H1 (cell line): ENCODE measurements around the gene PDE4D. TPM values are rescaled to one million over a fixed set of nuclear protein-coding genes. Genes with fewer than 3 reads are reported as not detected.

ENCODE experiments used
- CTCF ChIA-PET: fragments of 300-600 bp; sonication (Branson Sonifier 250); formaldehyde crosslinking; loops from one replicate; lab custom pipeline; 2021; ENCODE audit not compliant: partially characterized antibody; lab: Charles Lee
- POLR2A ChIA-PET: fragments of 300-600 bp; sonication (Branson Sonifier 250); formaldehyde crosslinking; loops from one replicate; lab custom pipeline; 2021; ENCODE audit warnings: inconsistent platforms; ENCODE audit not compliant: partially characterized antibody; lab: Charles Lee
- DNase-seq, 2 experiments: peaks; one replicate each; pipeline versions ENCODE4 v3.0.0 to v3.0.0-alpha.2; 2010 to 2022; ENCODE audit warnings: low spot score in 2 of 2, low read depth in 1 of 2, mixed read lengths in 1 of 2
- FAIRE-seq: peaks from 2 replicates; lab custom pipeline; 2011; peaks lifted over from hg19 to GRCh38; lab: Jason Lieb, UNC
- H2AFZ ChIP-seq: 2 replicates; pipeline ENCODE4 v1.8.1; 2012; ENCODE audit warnings: low read length, inconsistent platforms
- H2AK5ac ChIP-seq: 2 replicates; pipeline ENCODE4 v1.6.1; 2013; ENCODE audit warnings: low read depth, low read length
- H2BK120ac ChIP-seq: replicated peaks from 2 replicates; pipeline ENCODE3; 2013; ENCODE audit warnings: low read depth, low read length, inconsistent platforms
- H2BK12ac ChIP-seq: 2 replicates; pipeline ENCODE4 v1.6.1; 2013; ENCODE audit warnings: low read depth, low read length
- H2BK15ac ChIP-seq: 2 replicates; pipeline ENCODE4 v1.6.1; 2013; ENCODE audit warnings: low read length
- H2BK20ac ChIP-seq: 2 replicates; pipeline ENCODE4 v1.6.1; 2013; ENCODE audit warnings: low read length
- H2BK5ac ChIP-seq: 2 replicates; pipeline ENCODE4 v1.6.1; 2013; ENCODE audit warnings: low read depth, low read length
- H3K14ac ChIP-seq: 2 replicates; pipeline ENCODE4 v1.6.1; 2013; ENCODE audit warnings: inconsistent platforms; ENCODE audit not compliant: insufficient read length
- H3K18ac ChIP-seq: 2 replicates; pipeline ENCODE4 v1.6.1; 2013; ENCODE audit warnings: low read length; ENCODE audit errors: extremely low read depth
- H3K23ac ChIP-seq: 2 replicates; pipeline ENCODE4 v1.6.1; 2013; ENCODE audit warnings: inconsistent platforms; ENCODE audit not compliant: insufficient read length
- H3K23me2 ChIP-seq: 2 replicates; pipeline ENCODE4 v1.6.1; 2013; ENCODE audit warnings: low read depth, low read length
- H3K27ac ChIP-seq: 2 replicates; pipeline ENCODE4 v1.6.1; 2011; ENCODE audit warnings: low read depth, low read length, inconsistent platforms
- H3K27me3 ChIP-seq, 4 experiments: replicated peaks in 1 of 4; 1 replicate in 1 of 4; 2 replicates in 3 of 4; pipeline versions ENCODE4 v1.6.1 to v1.8.1; 2011 to 2013; ENCODE audit warnings: low read length in 3 of 4, mild to moderate bottlenecking in 3 of 4, inconsistent platforms in 2 of 4, mixed read lengths in 2 of 4, moderate library complexity in 1 of 4; ENCODE audit not compliant: control insufficient read depth in 3 of 4, insufficient read depth in 3 of 4; ENCODE audit errors: extremely low read depth in 1 of 4
- H3K36me3 ChIP-seq, 4 experiments: 2 replicates each; pipeline versions ENCODE4 v1.6.1 to v1.8.1; 2011 to 2013; ENCODE audit warnings: mild to moderate bottlenecking in 4 of 4, low read length in 3 of 4, moderate library complexity in 2 of 4, control low read depth in 1 of 4, inconsistent platforms in 1 of 4; ENCODE audit not compliant: insufficient read depth in 4 of 4, control insufficient read depth in 2 of 4
- H3K4ac ChIP-seq: replicated peaks from 2 replicates; pipeline ENCODE3; 2013; ENCODE audit warnings: low read length, low read depth, mixed read lengths, inconsistent platforms; ENCODE audit not compliant: insufficient read length
- H3K4me1 ChIP-seq, 4 experiments: replicated peaks in 1 of 4; 1 replicate in 1 of 4; 2 replicates in 3 of 4; pipeline versions ENCODE4 v1.6.1 to v1.8.1; 2011 to 2013; ENCODE audit warnings: low read length in 3 of 4, inconsistent platforms in 2 of 4, mixed read lengths in 1 of 4; ENCODE audit not compliant: insufficient read depth in 4 of 4, control insufficient read depth in 3 of 4
- H3K4me2 ChIP-seq, 2 experiments: 2 replicates each; pipeline versions ENCODE4 v1.6.1 to v1.8.1; 2011 to 2013; ENCODE audit warnings: low read depth in 2 of 2, low read length in 2 of 2, control low read depth in 1 of 2, inconsistent platforms in 1 of 2, mild to moderate bottlenecking in 1 of 2; ENCODE audit not compliant: insufficient read depth in 1 of 2
- H3K4me3 ChIP-seq, 4 experiments: fragments of 200-600, 300-600 bp in 1 of 4; sonication (generic), shearing (Covaris generic), sonication (Bioruptor Twin) in 1 of 4; 2 replicates each; pipeline versions ENCODE4 v1.5.1 to v1.8.1; 2011 to 2016; ENCODE audit warnings: low read length in 4 of 4, low read depth in 3 of 4, control low read depth in 2 of 4, inconsistent platforms in 2 of 4, mild to moderate bottlenecking in 2 of 4, mixed read lengths in 1 of 4, moderate library complexity in 1 of 4; ENCODE audit not compliant: insufficient read depth in 2 of 4; ENCODE audit errors: extremely low read depth in 1 of 4
- H3K56ac ChIP-seq: replicated peaks from 2 replicates; pipeline ENCODE3; 2013; ENCODE audit warnings: low read depth, mild to moderate bottlenecking, mixed read lengths, low read length, inconsistent platforms; ENCODE audit not compliant: insufficient read length
- H3K79me1 ChIP-seq: 2 replicates; pipeline ENCODE4 v1.6.1; 2013; ENCODE audit warnings: low read depth, low read length, control low read depth
- H3K79me2 ChIP-seq, 2 experiments: 2 replicates each; pipeline versions ENCODE4 v1.6.1 to v1.8.1; 2012 to 2013; ENCODE audit warnings: low read length in 2 of 2, mild to moderate bottlenecking in 2 of 2, inconsistent platforms in 1 of 2; ENCODE audit not compliant: insufficient read depth in 2 of 2, control insufficient read depth in 1 of 2
- H3K9ac ChIP-seq, 4 experiments: replicated peaks in 1 of 4; 1 replicate in 1 of 4; 2 replicates in 3 of 4; pipeline versions ENCODE4 v1.6.1 to v1.8.1; 2011 to 2013; ENCODE audit warnings: low read depth in 3 of 4, low read length in 3 of 4, control low read depth in 2 of 4, mild to moderate bottlenecking in 2 of 4, moderate library complexity in 2 of 4, inconsistent platforms in 1 of 4; ENCODE audit errors: extremely low read depth in 1 of 4
- H3K9me3 ChIP-seq, 2 experiments: 2 replicates each; pipeline versions ENCODE4 v1.6.1 to v1.8.1; 2012 to 2013; ENCODE audit warnings: mild to moderate bottlenecking in 2 of 2, moderate library complexity in 2 of 2, control low read depth in 1 of 2, inconsistent platforms in 1 of 2, low read depth in 1 of 2, low read length in 1 of 2, mixed read lengths in 1 of 2; ENCODE audit not compliant: insufficient read depth in 2 of 2
- H4K20me1 ChIP-seq, 2 experiments: replicated peaks in 1 of 2; 2 replicates each; pipeline versions ENCODE3 to v1.8.1; 2011 to 2013; ENCODE audit warnings: inconsistent platforms in 2 of 2, low read length in 2 of 2, mild to moderate bottlenecking in 1 of 2; ENCODE audit not compliant: insufficient read depth in 2 of 2, control insufficient read depth in 1 of 2
- H4K5ac ChIP-seq: 2 replicates; pipeline ENCODE4 v1.6.1; 2013; ENCODE audit warnings: low read length, low read depth, mixed read lengths, inconsistent platforms; ENCODE audit not compliant: insufficient read length
- H4K8ac ChIP-seq: 2 replicates; pipeline ENCODE4 v1.8.0; 2013; ENCODE audit warnings: mild to moderate bottlenecking, moderate library complexity, low read length, inconsistent platforms; ENCODE audit not compliant: insufficient read depth; ENCODE audit errors: extremely low read depth
- H4K91ac ChIP-seq: replicated peaks from 2 replicates; pipeline ENCODE3; 2013; ENCODE audit warnings: low read length, mixed read lengths, inconsistent platforms; ENCODE audit not compliant: insufficient read length
- E2F6 ChIP-seq: IDR thresholded peaks from 2 replicates; pipeline ENCODE4 v1.6.1; 2012; ENCODE audit warnings: inconsistent platforms
- JUN ChIP-seq: IDR thresholded peaks from 2 replicates; pipeline ENCODE4 v1.6.1; 2011; ENCODE audit warnings: low read depth, mild to moderate bottlenecking, improper control_type of control experiment, low read length
- KDM5A ChIP-seq: fragments of 200-600 bp; IDR thresholded peaks from 2 replicates; pipeline ENCODE4 v1.7.1; 2012; ENCODE audit warnings: mild to moderate bottlenecking, low read length, inconsistent platforms, mixed read lengths
- RAD21 ChIP-seq, 2 experiments: IDR thresholded peaks in 1 of 2; conservative IDR thresholded peaks in 1 of 2; 2 replicates each; pipeline ENCODE4 v1.6.1; 2011; ENCODE audit warnings: low read depth in 2 of 2, low read length in 2 of 2, improper control_type of control experiment in 1 of 2, inconsistent platforms in 1 of 2, mild to moderate bottlenecking in 1 of 2, moderate library complexity in 1 of 2
- SAP30 ChIP-seq: fragments of 300-600 bp; sonication (generic); IDR thresholded peaks from 2 replicates; pipeline ENCODE4 v1.7.1; 2012; ENCODE audit warnings: low read length, moderate library complexity, mild to moderate bottlenecking, inconsistent platforms; ENCODE audit not compliant: insufficient read depth, insufficient replicate concordance
- SP2 ChIP-seq: IDR thresholded peaks from 2 replicates; pipeline ENCODE4 v1.6.1; 2012; ENCODE audit warnings: mild to moderate bottlenecking, low read length, inconsistent platforms
- SUZ12 ChIP-seq: fragments of 200-600 bp; sonication (generic); IDR thresholded peaks from 2 replicates; pipeline ENCODE4 v1.6.1; 2012; ENCODE audit warnings: mild to moderate bottlenecking, inconsistent platforms, low read length, moderate library complexity, mixed read lengths
- TBP ChIP-seq: IDR thresholded peaks from 2 replicates; pipeline ENCODE4 v1.6.1; 2011; ENCODE audit warnings: low read depth, low read length, improper control_type of control experiment
- polyA plus RNA-seq, 7 experiments: library from polyadenylated mRNA; depleted of rRNA in 3 of 7; stranded (reverse) in 5 of 7; unstranded in 2 of 7; fragments of >200 nt in 5 of 7; fragments of 200-250 nt in 2 of 7; gene quantifications; 1 replicate in 5 of 7; 2 replicates in 1 of 7; 4 replicates in 1 of 7; pipeline versions ENCODE4 v1.2.1 to v1.2.3, GENCODE V29; 2011 to 2013; ENCODE audit warnings: missing spikeins in 2 of 7, mixed read lengths in 2 of 7
- total RNA-seq: library from RNA; stranded (reverse); fragmentation: NEBNext Ultra II Directional; extraction: Animal tissue kit (Norgen Biotek cat#: 25700); gene quantifications from 2 replicates; pipeline ENCODE4 v1.2.1, GENCODE V29; 2021
- TF ChIP-seq, protein P1 (sequence below), 3 experiments: IDR thresholded peaks; 1 replicate in 2 of 3; 2 replicates in 1 of 3; pipeline versions ENCODE4 v1.5.1 to v1.6.1; 2011; ENCODE audit warnings: low read length in 3 of 3, mild to moderate bottlenecking in 3 of 3, inconsistent platforms in 2 of 3, low read depth in 1 of 3, moderate library complexity in 1 of 3; ENCODE audit not compliant: insufficient read depth in 1 of 3; ENCODE audit errors: control extremely low read depth in 1 of 3

PDE4D gene
- total and polyA plus RNA-seq, 2 of the 8 experiments (the other 6 are each of a cell fraction or from before 2014, with no cell fraction given): 2.3 to 3.7 TPM

DNA sequence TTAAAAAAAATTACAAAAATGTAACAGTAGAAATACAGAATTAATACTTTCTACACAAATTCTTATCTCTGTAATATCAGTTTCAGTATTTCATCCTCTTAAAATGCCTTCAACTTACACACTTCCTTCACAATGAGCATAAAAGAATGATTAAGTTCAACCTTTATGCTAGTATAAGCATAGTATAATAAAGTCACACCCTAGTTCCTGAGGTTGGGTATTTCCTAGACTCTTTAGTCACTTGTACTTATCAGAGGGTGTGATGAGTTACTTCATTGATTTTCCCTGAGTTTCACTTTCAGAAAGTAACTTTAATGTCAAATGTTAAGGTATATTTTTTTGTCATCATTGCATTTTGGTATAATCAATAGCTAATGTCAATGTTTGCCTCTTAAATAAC, 302.4 kb downstream of the PDE4D start:
- Histone ChIP-seq H3K56ac (no peak overlapping the region), H2BK5ac (no peak overlapping the region), H3K18ac (no peak overlapping the region), H3K4me3 (no peak overlapping the region), H3K27me3 (no peaks in the 10 kb centered on the region), H3K14ac (no peak overlapping the region), H3K79me1 (no peaks in the 10 kb centered on the region), H3K4me2 (no peak overlapping the region), H2AFZ (no peak overlapping the region), H3K36me3 (no peaks in the 10 kb centered on the region), H2BK15ac (no peak overlapping the region), H2BK20ac (no peak overlapping the region), H4K8ac (no peak overlapping the region), H2BK12ac (no peak overlapping the region), H3K4me1 (peaks cover 2 to 10% (median 4%) of the 10 kb centered on the region in 4 experiments; a peak in 4 of 7 replicates), H3K9ac (no peak overlapping the region), H3K23ac (no peak overlapping the region), H3K27ac (no peak overlapping the region), H3K4ac (no peak overlapping the region), H4K91ac (no peak overlapping the region), H2AK5ac (no peak overlapping the region), H4K5ac (no peak overlapping the region), H3K9me3 (peaks cover 0 to 4% of the 10 kb centered on the region in 2 experiments; a peak in 1 of 4 replicates), H3K79me2 (no peaks in the 10 kb centered on the region), H4K20me1 (no peaks in the 10 kb centered on the region), H3K23me2 (no peaks in the 10 kb centered on the region), H2BK120ac (no peak overlapping the region)
- FAIRE-seq: no peak
- ChIA-PET POLR2A (no interaction called here), CTCF (interaction anchor here (0.9 kb wide), 1 partner anchor 8 kb away, joined by 3 read pairs; no protein-coding TSS in a partner anchor)
- TF ChIP-seq, protein P1, sequence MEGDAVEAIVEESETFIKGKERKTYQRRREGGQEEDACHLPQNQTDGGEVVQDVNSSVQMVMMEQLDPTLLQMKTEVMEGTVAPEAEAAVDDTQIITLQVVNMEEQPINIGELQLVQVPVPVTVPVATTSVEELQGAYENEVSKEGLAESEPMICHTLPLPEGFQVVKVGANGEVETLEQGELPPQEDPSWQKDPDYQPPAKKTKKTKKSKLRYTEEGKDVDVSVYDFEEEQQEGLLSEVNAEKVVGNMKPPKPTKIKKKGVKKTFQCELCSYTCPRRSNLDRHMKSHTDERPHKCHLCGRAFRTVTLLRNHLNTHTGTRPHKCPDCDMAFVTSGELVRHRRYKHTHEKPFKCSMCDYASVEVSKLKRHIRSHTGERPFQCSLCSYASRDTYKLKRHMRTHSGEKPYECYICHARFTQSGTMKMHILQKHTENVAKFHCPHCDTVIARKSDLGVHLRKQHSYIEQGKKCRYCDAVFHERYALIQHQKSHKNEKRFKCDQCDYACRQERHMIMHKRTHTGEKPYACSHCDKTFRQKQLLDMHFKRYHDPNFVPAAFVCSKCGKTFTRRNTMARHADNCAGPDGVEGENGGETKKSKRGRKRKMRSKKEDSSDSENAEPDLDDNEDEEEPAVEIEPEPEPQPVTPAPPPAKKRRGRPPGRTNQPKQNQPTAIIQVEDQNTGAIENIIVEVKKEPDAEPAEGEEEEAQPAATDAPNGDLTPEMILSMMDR (IDR thresholded peaks at IDR 0.05; ENCODE audit: control extremely low read depth in 1 of 3, insufficient read depth in 1 of 3, low read depth in 1 of 3, low read length in 3 of 3): no peak
- TF ChIP-seq SAP30 (no peak), SUZ12 (no peak), KDM5A (no peak), E2F6 (no peak), SP2 (no peak), RAD21 (IDR thresholded peaks at IDR 0.05 in 1 of 2, conservative IDR thresholded peaks at IDR 0.05 in 1 of 2; ENCODE audit: low read depth in 2 of 2, low read length in 2 of 2) (no peak), TBP (no peak), JUN (no peak)
- no peak for DNase-seq
